Stimulated activated CD4-positive, alpha-beta T cell treated with anti-CD3 and anti-CD28 coated beads, TNF-alpha, amount 100 ng/mL, for 48 hours (primary cell): ENCODE measurements around the gene OSBPL5.

Experiments
- DNase-seq, 3 donors: peaks; one replicate each; pipeline ENCODE4 v3.0.0-alpha.2; 2020; ENCODE audit warnings: low read depth in 3 of 3

OSBPL5 gene

DNA sequence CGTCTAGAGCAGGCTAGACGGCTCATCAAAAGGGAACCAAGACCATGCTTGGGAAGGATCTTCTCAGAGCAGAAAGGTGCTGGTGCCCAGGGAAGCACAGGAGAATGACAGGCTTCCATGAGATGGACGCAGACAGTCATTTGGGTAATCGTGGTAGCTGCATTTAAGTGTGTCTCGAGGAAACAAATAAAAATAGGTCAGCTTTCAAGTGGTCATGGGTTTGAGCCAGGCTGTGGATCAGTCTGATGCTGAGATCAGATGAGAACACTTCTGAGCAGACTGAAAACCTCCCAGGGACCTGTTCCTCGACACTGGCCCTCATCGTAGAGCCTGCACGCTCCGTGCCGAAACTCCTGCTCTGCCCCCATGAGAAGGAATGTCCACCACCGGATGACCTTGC lies 112.5 kb downstream of the OSBPL5 start:
- DNase-seq = no peak

DNA sequence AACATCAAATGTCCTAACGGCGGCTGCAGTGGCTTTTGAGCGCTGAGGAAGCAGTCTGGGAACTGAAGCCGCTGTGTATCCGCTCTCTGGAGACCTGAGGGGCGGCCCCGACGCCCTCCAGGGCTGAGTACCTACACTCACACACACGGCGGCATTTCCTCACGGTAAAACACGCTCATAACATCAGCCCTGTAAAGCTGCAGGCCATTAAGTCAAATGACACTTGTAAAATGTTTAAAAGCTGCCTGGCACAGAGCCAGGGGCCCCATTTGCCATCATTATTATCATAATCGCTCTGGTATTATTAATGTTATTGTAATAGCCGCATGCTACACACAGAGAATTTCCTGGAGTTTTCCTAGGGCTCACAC lies 113.0 kb downstream of the OSBPL5 start:
- DNase-seq = no peak

DNA sequence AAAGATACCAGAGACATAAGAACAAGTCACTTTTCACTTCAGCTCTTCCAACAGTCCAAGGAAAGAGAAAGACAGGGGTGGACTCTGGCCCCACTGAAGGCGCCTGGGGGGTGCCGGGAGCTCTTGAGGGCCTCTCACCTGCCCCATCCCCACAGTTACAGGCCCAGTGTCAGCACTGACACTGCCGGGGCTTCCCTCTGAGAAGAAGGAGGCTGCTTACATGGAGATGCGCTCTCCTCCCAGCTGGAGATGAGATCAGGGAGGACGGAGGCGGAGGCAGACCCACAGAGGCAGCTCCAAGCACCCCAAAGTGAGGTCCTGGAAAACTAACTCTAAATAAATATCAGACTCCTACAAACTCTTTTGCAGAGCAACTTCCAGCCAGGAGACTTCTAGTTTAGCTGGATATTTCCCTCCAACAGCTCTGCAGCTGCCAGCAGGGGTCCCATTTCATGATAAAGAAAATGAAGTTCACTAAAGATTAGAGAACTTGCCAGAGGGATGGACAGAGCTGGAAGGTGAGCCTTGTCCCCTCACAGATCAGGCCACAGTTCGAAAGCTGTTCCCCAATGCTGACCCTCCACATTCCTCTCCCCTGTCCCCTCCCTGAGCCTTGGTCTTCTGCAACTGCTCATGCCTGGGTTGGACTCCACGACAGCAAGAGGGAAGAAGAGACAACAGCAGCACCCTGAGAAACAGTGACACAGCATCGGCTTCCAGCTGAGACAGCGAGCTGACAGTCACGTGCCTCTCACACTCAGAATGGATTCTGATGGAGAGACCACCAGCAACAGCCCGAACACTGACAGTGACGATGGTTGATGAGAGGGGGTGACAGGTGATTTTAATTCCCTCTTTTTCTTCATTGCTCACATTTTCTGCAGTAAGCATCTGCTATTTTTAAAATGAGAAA lies 113.7 kb downstream of the OSBPL5 start:
- DNase-seq = no peak

DNA sequence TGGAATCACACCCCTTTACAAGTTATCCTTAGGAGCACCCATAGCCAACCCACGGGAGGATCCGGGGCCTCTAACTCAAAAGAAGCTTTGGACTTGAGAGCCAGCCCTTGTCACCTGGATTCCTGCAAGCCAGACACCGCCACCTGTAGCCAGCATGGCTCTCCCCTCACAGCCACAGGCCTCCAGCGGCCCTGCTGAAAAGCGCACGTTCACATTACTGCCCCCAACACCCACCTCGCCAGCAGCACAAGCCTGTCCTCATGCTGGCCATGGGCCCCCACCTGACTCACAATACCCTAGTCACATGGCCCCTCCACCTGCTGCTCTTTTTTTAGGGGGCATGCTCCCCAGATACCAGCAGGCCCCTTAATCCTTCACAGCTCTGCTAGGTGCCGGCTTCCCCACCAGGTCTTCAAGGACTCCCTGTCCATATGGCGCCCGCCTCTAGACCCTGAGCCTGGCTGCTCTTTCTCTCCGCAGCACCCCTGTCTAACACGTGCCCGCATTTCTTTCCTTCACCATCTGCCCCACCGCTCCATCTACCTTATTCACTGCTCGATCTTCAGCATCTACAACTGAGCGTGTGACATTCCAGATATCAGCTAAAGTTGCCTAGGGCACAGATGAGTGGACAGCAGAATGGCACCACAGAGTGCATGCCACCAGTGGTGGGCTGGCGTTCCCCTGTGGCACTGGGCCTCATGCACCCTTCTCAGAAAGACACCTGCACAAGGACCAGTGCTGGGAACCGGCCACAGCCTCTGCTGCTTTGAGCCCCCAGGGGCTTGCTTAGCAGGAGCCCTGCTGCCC lies 114.5 kb downstream of the OSBPL5 start:
- DNase-seq = no peak

DNA sequence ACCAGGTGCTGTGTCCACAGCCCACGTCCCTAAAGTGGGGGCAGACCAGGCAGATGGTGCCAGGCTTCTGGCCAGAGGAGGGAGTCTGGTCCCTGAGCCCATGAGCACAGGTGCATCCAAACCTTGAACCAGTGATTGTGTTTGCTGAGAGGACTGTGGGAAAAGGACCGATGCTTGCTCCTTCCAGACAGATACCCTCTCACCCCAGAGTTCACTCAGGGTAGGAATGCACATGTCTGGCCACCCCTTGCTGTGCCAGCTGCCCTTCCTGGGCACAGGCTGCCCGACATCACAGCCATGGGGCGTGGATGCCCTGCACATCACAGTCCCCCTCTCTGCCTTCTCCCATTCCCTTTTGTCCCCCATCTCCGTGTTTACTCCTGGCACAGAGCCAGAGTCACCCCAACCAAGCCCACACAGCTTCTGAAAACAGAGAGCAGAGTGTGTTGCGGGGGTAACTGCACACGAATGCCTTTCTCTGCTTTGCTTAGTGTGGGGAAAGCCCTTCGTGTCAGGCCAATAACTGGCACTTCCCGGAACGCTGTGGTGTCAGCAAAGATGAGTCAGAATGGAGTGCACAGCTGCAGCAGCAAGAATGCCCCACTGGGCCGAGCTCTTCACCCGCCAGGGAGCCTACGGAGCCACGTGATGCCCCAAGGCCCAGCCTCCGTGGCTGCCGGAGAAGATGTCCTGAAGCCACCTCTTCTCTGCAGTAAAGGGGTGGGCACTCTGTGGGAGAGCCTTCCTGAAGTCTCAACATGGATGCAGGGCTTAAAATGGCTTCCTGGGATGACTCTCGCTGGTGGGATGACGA lies 115.5 kb downstream of the OSBPL5 start:
- peak in 2 of 3 donors; percentile 41 to 44 for DNase-seq

DNA sequence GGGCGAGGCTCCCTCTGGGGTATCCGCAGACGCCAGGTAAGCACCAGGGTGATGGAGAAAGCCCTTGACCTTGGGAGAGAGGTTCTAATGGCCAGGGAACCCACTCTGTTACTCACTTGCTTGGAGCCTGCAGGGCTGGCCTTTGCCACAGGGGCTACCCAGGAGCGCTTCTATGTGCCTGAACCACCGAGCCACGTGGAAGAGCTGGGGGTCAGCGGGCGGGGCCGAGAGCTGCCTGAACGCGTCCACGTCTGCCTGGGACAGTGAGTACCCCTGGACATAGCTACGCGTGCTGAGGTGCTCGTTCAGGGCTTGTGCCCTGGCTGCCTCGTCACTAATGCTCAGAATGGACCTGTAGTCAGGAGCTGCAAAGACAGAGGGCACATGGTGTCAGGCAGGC lies 117.5 kb downstream of the OSBPL5 start:
- no peak for DNase-seq

DNA sequence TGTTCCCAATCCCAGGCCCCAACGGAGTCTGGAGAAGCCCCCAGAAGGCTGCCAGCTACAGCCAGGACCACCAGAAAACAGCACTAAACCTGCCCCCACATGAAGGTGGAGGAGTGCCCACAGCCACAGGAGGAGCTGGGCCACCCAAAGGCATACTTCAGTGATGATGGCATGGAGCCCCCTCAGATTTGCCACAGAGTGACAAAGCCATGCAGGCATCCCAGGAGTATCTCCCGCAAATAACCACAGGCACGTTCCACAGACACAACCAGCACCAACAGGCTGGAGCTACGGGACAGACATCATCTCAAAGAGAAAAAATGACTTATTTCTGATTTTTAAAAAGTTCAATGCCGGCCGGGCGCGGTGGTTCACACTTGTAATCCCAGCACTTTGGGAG lies 118.5 kb downstream of the OSBPL5 start:
- no peak for DNase-seq

DNA sequence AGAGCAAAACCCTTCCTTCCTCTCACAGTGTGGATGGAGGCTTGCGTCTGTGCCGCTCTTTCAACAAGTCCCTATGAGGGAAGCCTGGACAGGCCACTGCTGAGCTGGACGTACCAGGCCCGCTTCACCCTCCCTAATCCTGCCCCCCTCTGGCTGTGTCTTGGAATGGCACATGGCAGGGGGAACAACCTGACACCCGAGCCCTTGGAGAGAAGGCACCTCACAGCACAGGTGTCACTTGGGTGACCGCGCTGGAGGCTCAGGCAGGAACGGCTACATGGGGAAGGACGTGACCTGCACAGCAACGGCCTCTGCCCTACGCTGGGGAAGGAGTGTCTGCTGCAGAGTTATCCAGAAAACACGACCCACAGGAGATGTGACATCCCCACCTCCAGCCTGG lies 118.9 kb downstream of the OSBPL5 start:
- DNase-seq = no peak

DNA sequence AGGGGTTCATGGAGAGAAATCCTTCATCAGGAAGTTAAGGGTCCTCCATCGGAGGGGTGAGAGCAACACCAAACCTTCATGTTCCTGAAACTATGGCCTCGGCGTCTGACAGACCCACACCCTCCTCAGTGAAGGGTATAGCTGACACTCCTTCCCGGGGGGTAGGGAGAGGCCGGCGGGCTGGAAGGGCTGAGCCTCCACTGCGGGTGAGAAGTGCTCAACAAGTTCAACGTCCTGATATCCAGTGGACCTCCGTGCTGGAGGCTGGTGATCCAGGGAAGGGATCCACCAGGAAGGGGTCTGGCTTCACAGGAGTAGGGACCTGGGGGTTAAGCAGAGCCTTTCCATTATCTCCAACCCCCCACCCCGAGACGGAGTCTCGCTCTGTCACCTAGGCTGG lies 120.2 kb downstream of the OSBPL5 start:
- no peak for DNase-seq

DNA sequence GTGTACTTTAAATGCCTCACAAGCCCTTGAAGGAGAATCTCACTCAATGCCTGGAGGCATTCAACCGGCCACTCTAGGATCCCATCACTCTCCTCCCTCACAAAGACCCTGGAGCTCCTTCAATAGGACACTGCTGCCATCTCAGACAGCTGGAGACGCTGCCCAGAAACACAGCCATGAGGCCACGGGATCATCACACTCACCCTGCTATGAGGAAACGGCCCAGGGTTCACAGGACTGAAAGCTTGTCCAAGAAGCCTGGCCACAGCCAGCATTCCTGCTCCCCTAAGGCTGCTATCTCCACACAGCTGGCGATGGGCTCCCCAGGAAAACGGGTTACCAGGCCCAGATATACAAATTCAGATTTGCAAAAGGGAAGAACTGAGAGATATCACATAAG lies 121.1 kb downstream of the OSBPL5 start:
- no peak for DNase-seq

DNA sequence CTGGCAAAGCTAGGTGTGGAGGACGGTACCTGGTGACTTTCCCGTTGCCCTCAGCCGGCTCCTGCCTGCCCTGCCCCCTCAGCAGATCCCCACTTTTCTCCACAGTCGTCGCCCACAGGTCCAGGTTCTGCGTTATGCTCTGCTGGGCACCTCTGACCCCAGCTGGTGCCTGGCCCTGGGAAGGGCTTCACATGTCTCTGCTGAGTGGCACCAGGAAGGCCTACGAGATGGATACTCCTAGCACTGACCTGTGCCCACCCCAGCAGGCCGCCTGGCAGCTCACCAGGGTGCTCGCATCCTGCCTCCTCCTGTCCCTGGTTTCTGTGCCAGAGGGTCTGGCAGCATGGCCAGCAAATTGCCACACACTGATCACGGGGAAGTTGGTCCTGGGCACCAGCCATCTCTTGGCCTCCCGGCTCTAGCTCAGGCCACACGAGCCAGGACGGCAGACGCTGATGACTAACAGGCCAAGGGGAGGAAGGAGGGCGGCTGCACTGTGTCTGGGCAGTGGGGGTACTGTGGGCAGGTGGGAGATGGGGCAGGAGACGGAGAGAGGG lies 121.7 kb downstream of the OSBPL5 start:
- no peak for DNase-seq

DNA sequence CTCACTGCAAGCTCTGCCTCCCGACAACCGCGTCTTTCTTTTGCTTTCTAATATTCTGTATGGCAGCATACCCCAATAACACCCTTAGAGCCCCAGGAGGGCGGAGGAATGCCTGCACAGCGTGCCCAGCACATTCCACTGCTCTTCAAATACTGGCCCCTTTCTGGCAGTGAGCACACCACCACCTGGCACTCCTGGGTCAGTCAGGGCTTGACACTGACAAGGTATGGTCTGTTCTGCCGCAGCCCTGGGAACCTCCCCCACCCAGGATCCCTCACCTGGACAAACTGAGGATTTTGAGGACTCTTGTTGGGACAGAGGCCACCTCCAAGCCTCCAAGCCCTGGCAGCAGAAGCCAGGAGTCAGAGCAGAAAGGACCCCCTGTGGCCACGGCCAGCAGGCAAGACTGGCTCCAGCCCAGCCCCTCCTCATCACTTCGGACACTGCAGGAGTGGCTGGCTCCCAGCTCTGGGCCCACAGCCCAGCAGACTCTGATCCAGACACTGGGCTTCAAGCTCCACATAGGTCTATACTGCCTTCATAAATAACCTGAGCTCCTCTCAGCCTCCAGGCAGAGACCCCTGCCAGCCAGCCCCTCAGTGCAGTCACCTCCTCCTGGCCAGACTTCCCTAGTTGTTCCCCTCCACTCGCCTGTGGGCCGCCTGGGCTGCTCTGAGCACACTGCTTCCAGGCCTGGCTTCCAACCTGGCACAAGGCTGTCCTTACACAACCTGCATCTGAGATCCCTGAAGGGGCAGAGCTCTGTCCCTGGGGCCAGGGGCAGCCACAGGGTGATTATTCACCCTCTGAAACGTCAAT lies 122.4 kb downstream of the OSBPL5 start:
- DNase-seq = no peak

DNA sequence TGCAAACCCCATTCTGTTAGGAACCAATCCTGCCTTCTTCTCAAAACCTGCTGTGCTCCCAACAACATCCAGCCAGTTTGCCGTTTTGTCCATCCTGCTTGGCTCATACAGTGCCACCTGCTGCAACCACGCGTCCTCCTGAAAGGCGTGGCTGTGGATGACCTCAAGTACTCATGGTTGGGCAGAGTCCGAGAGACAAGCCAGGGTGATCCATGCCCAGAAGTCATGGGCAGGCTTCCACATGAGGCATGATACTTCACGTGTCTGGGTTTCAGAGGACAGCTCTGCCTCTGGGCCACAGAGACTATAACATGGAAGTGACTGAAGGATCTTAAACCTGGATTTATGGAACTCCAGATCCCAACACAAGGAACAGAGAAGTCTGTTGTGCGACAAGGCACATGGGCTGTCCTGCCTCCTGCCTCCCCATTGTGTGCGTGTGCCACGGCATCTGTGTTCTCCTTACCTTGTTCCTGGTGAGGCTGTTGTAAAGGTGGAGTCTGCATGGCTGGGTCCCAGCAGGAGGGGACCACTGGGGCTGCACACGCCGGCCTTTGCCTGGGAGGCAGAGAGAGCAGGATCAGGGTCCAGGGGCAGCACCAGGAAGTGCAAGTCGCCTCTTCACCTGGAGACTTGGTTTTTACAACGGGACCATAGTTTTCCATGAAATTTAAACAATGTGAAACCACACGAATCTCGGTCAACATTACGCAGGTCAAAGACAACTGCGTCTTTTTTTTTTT lies 123.2 kb downstream of the OSBPL5 start:
- no peak for DNase-seq

DNA sequence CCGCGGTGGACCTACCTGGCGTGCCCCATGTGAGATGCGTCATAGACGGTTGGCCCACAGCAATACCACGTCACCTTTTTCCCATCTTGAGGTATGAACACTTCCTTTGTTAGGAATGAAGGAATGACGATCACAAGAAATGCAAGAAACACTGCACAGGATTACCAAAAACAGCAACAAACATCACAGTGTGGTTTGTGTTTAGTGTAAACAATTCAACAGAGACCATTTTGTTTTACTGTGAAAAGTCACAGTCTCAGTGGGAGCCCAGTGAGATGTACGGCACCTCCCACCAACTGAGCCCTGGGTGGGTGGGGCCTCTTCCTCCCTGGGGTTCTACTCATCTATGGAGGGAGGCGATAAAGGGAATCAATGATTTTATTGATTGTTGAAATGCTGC lies 124.2 kb downstream of the OSBPL5 start:
- no peak for DNase-seq

DNA sequence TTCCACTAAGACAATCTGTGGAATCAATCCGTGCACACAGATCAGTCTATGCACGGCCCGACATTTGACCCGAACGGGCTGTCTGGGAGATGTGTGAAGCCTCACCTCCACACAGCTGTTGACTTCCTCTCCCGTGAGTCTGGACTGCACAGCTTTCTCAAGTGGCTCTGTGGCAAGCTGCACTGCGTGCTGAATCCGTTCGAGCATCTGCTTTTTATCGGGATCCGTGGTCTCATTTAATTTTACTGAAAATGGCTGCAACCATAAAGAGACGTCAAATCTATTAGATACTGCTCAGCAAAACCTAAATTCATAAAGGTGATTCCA lies 127.2 kb downstream of the OSBPL5 start:
- DNase-seq = no peak
